ENCODE results near the gene UBE2O.

UBE2O gene

DNA sequence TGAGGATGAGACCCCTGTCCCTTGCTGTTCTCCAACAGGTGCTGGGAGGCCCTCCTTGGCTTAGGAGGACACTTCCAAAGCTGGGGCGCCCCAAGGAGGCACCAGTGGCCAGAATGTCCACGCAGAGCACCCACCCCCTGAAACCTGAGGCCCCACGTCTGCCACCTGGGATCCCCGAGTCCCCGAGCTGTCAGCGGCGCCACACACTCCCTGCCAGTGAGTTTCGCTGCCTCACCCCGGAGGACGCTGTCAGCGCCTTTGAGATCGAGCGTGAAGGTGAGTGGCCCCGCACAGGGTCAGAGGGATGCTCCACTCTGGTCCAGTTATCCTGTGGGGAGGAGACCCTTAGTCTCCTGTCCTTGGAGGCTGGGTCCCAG lies 15.7 kb upstream of the UBE2O start:
- Histone ChIP-seq H4K20me1 (ENCODE audit: insufficient read depth, low read length) (no peaks in the 10 kb centered on the region; the same call in 1 of the 2 replicates), H3K9me3 (ENCODE audit: insufficient read depth, low read length, severe bottlenecking) (no peaks in the 10 kb centered on the region), H3K27ac (ENCODE audit: low read length) (no peak overlapping the region), H3K27me3 (ENCODE audit: insufficient read depth, low read length, poor library complexity) (no peaks in the 10 kb centered on the region), H3K36me3 (ENCODE audit: insufficient read depth, low read length) (no peaks in the 10 kb centered on the region), H3K9ac (ENCODE audit: low read depth, low read length) (no peak overlapping the region), H3K4me1 (ENCODE audit: insufficient read depth, low read length) (no peaks in the 10 kb centered on the region), H2AFZ (ENCODE audit: low read depth, low read length) (no peak overlapping the region), H3K4me2 (ENCODE audit: insufficient read depth, low read length) (no peak overlapping the region), H3K79me2 (ENCODE audit: insufficient read depth, low read length) (no peaks in the 10 kb centered on the region), H3K4me3 (ENCODE audit: low read depth in 1 of 2, low read length in 2 of 2) (no peak overlapping the region)
- DNase-seq (no peak), ATAC-seq (ENCODE audit: insufficient read depth, low read depth) (no peak)
- no peak for TF ChIP-seq EZH2 (IDR thresholded peaks at IDR 0.05; ENCODE audit: borderline replicate concordance, low read depth, low read length, severe bottlenecking)
- TF ChIP-seq, protein P1, sequence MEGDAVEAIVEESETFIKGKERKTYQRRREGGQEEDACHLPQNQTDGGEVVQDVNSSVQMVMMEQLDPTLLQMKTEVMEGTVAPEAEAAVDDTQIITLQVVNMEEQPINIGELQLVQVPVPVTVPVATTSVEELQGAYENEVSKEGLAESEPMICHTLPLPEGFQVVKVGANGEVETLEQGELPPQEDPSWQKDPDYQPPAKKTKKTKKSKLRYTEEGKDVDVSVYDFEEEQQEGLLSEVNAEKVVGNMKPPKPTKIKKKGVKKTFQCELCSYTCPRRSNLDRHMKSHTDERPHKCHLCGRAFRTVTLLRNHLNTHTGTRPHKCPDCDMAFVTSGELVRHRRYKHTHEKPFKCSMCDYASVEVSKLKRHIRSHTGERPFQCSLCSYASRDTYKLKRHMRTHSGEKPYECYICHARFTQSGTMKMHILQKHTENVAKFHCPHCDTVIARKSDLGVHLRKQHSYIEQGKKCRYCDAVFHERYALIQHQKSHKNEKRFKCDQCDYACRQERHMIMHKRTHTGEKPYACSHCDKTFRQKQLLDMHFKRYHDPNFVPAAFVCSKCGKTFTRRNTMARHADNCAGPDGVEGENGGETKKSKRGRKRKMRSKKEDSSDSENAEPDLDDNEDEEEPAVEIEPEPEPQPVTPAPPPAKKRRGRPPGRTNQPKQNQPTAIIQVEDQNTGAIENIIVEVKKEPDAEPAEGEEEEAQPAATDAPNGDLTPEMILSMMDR (IDR thresholded peaks at IDR 0.05; ENCODE audit: borderline replicate concordance, extremely low read depth, low read length, poor library complexity, severe bottlenecking): no peak

DNA sequence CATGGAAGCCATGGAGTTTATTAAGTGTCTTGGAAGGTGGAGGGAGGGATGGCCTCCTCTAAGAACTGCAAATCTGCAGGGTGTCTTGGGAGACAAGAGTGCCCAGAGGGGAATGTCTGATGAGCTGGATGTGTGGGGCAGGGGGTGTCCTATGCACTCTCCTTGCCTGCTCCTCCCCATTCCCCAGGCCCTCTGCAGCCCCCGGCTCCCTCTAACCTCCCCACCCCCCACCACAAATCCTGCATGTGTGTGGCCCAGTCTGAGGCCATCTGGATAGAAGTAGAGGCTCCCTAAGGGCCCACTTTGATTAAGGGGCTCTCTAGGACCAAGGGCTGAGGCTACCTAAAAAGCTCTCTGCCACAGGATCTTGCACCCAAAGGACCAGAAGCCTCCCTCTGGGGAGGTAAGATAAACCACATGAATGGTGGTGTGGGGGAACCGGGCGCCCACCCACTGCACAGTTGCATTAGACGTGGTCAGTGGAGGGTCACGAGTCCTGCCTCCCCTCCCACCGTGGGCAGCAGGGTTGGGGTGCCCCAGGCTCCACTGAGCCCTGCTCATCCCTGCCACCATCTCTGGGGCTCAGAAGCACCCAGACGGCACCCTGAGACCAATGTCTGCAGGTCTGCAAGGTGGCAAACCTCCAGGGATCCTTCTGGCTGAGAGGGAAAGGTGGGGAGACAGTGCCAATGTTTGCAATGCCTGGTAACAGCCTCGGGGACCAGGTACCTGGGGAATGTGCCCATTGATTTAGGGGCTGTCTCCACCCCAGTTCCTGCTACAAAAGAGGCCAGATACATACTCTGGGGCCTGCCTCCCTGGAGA lies 15.1 kb upstream of the UBE2O start:
- H3K4me3 ChIP-seq (ENCODE audit: low read depth in 1 of 2, low read length in 2 of 2): no peak overlapping the region
- no peaks in the 10 kb centered on the region for H3K27me3 ChIP-seq (ENCODE audit: insufficient read depth, low read length, poor library complexity)
- no peaks in the 10 kb centered on the region for H3K9me3 ChIP-seq (ENCODE audit: insufficient read depth, low read length, severe bottlenecking)
- no peaks in the 10 kb centered on the region for H3K36me3 ChIP-seq (ENCODE audit: insufficient read depth, low read length)
- no peak for DNase-seq
- no peaks in the 10 kb centered on the region; the same call in 1 of the 2 replicates for H4K20me1 ChIP-seq (ENCODE audit: insufficient read depth, low read length)
- no peaks in the 10 kb centered on the region for H3K4me1 ChIP-seq (ENCODE audit: insufficient read depth, low read length)
- H3K9ac ChIP-seq (ENCODE audit: low read depth, low read length): no peak overlapping the region
- TF ChIP-seq, protein P1 (IDR thresholded peaks at IDR 0.05; ENCODE audit: borderline replicate concordance, extremely low read depth, low read length, poor library complexity, severe bottlenecking): no peak
- TF ChIP-seq EZH2 (IDR thresholded peaks at IDR 0.05; ENCODE audit: borderline replicate concordance, low read depth, low read length, severe bottlenecking): no peak
- H3K27ac ChIP-seq (ENCODE audit: low read length): no peak overlapping the region
- ATAC-seq (ENCODE audit: insufficient read depth, low read depth): no peak
- no peak overlapping the region for H3K4me2 ChIP-seq (ENCODE audit: insufficient read depth, low read length)
- no peak overlapping the region for H2AFZ ChIP-seq (ENCODE audit: low read depth, low read length)
- no peaks in the 10 kb centered on the region for H3K79me2 ChIP-seq (ENCODE audit: insufficient read depth, low read length)

DNA sequence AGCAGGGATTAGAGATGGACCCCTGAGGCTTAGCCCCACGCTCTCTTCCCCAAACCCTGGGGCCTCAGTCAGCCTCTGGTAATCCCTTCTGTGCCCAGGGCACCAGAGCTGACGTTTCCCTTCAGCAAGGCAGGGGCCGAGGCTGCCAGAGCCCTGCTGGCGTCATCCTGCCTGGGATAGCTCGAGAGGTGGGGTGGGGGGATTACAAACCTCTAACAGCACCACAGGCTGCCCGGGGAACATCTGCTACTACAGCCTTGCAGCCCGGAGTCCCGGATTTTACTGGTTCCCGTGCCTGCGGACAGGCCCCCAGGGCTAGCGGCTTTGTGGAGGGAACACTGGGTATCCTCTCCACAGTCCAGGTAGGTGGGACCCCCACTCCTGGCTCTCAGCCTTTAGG lies 14.4 kb upstream of the UBE2O start, which contains the start of gene AANAT:
Gene AANAT (plus strand): TSS at position 238 of the 400 bp plus-strand sequence. CDS start 1,144 bp downstream, outside the sequence.
- H3K27me3 ChIP-seq (ENCODE audit: insufficient read depth, low read length, poor library complexity): peaks cover 2% of the 10 kb centered on the region
- no peaks in the 10 kb centered on the region for H3K36me3 ChIP-seq (ENCODE audit: insufficient read depth, low read length)
- no peaks in the 10 kb centered on the region for H3K4me1 ChIP-seq (ENCODE audit: insufficient read depth, low read length)
- H4K20me1 ChIP-seq (ENCODE audit: insufficient read depth, low read length): no peaks in the 10 kb centered on the region; the same call in 1 of the 2 replicates
- no peak within 1 kb of the TSS for H3K9ac ChIP-seq (ENCODE audit: low read depth, low read length)
- H3K4me2 ChIP-seq (ENCODE audit: insufficient read depth, low read length): no peak within 1 kb of the TSS
- H2AFZ ChIP-seq (ENCODE audit: low read depth, low read length): no peak within 1 kb of the TSS
- DNase-seq (no peak), ATAC-seq (ENCODE audit: insufficient read depth, low read depth) (no peak)
- no peaks in the 10 kb centered on the region for H3K9me3 ChIP-seq (ENCODE audit: insufficient read depth, low read length, severe bottlenecking)
- no peak within 1 kb of the TSS for H3K27ac ChIP-seq (ENCODE audit: low read length)
- H3K4me3 ChIP-seq (ENCODE audit: low read depth in 1 of 2, low read length in 2 of 2): no peak within 1 kb of the TSS
- no peaks in the 10 kb centered on the region for H3K79me2 ChIP-seq (ENCODE audit: insufficient read depth, low read length)
- no peak for TF ChIP-seq EZH2 (IDR thresholded peaks at IDR 0.05; ENCODE audit: borderline replicate concordance, low read depth, low read length, severe bottlenecking)
- TF ChIP-seq, protein P1 (IDR thresholded peaks at IDR 0.05; ENCODE audit: borderline replicate concordance, extremely low read depth, low read length, poor library complexity, severe bottlenecking): no peak
